HG03558 (cell line): ENCODE measurements around the gene ASMTL.
"Not testable (repeated sequence)": the region's sequence is repeated elsewhere in the genome, so short reads cannot be mapped to it uniquely, and the experiment has no call there.

Experiments used
- ATAC-seq: cut with Tn5 transposase; IDR thresholded peaks from one replicate; pipeline ENCODE4 v1.9.1; 2021; ENCODE audit warnings: moderate number of reproducible peaks; ENCODE audit not compliant: unreplicated experiment; ENCODE audit errors: extremely low read depth

The ASMTL gene

DNA sequence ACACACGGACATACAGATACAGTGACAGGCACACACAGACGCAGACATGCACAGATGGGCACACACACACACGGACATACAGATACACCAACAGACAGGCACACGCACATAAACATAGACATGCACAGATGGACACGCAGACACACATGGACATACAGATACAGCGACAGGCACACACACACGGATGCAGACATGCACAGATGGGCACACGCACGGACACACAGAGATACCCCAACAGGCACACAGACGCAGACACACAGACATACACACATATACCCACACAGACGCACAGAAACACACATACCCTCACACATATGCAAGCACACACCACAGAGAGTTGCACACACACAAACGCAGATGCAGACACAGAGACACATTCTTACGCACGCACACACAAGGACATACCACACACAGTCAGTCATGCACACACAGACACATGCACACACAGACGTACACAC lies 36.4 kb downstream of the ASMTL start:
- ATAC-seq: no peak

DNA sequence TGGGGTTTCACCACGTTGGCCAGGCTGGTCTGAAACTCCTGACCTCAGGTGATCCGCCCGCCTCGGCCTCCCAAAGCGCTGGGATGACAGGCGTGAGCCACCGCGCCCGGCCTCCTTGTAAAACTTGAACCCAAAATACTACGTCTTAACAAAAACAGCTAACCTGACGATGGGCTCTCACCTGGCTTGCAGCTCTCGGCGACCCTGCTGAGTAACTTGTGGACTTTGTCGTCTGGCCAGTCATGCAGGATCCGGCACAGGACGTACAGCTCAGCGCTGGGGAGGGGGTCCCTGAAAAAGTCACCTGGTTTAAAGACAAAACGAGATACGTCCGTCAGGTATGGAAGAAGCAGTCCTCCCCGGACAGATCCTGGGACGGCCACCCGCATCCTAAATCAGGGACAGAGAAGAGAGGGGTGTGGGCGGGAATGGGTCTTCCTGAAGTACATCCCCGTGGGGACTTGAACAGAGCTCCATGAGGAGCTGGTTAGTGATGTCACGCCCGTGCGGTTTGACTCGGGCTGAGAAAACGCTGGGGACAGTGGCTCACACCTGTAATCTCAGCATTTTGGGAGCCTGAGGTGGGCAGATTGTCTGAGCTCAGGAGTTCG lies 40.1 kb downstream of the ASMTL start:
- no peak for ATAC-seq

DNA sequence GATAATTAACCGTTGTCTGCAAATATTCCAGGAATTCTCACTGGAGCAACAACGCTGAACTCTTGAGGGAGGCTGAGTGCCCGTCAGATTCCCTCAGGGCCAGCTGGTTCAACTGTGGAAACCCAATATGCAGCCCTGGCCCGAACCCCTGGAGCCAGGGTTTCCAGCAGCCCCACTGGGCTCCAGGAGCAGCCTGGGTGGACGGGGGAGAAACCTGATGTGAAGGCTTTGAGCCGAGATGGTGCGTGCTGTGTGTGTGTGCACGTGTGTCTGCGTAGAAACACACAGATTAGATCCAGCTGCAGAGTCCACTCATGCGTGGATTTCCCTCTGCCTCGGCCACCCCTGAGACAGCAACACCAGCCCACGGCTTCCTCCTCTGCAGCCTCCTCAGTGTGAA lies 41.4 kb downstream of the ASMTL start:
- ATAC-seq: no peak

DNA sequence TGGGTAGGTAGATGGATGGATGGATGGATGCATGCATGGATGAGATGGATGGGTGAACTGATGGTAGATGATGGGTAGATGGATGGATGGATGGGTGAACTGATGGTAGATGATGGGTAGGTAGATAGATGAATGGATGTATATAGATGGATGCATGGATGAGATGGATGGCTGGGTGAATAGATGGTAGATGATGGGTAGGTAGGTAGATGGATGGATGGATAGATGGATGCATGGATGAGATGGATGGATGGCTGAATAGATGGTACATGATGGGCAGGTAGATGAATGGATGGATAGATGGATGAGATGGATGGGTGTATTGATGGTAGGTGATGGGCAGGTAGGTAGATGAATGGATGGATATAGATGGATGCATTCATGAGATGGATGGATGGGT lies 45.7 kb downstream of the ASMTL start:
- ATAC-seq: no peak

DNA sequence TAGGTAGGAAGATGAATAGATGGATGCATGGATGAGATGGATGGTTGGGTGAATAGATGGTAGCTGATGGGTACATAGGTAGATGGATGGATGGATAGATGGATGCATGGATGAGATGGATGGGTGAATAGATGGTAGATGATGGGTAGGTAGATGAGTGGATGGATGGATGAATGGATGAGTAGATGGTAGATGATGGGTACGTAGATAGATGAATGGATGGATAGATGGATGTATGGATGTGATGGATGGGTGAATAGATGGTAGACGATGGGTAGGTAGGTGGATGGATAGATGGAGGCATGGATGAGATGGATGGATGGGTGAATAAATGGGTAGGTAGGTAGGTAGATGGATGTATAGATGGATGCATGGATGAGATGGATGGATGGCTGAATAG lies 46.9 kb downstream of the ASMTL start:
- ATAC-seq: not testable (repeated sequence)

DNA sequence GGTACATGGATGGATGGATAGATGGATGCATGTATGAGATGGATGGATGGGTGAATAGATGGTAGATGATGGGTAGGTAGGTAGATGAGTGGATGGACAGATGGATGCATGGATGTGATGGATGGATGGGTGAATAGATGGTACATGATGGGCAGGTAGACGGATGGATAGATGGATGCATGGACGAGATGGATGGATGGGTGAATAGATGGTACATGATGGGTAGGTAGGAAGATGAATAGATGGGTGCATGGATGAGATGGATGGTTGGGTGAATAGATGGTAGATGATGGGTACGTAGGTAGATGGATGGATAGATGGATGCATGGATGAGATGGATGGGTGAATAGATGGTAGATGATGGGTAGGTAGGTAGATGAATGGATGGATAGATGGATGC lies 48.8 kb downstream of the ASMTL start:
- ATAC-seq: not testable (repeated sequence)

DNA sequence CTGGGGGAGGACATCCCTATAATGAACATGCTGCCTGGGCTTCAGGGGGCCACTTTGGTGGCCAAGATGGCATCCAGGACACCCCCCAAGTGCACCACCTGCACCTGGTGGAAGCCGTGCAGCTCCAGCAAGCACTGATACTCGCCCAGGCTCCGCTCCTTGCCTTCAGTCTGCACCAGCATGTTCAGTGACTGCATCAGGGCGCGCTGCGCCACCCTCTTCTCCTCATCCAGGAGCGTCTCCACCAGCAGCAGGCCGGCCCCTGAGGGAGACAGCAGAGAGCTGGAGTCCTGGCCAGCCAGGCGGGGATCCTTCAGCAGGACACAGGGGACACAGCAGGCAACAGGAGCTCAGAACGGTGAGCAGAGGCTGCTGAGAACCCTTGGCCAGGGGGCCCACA lies 49.5 kb downstream of the ASMTL start:
- ATAC-seq: no peak

DNA sequence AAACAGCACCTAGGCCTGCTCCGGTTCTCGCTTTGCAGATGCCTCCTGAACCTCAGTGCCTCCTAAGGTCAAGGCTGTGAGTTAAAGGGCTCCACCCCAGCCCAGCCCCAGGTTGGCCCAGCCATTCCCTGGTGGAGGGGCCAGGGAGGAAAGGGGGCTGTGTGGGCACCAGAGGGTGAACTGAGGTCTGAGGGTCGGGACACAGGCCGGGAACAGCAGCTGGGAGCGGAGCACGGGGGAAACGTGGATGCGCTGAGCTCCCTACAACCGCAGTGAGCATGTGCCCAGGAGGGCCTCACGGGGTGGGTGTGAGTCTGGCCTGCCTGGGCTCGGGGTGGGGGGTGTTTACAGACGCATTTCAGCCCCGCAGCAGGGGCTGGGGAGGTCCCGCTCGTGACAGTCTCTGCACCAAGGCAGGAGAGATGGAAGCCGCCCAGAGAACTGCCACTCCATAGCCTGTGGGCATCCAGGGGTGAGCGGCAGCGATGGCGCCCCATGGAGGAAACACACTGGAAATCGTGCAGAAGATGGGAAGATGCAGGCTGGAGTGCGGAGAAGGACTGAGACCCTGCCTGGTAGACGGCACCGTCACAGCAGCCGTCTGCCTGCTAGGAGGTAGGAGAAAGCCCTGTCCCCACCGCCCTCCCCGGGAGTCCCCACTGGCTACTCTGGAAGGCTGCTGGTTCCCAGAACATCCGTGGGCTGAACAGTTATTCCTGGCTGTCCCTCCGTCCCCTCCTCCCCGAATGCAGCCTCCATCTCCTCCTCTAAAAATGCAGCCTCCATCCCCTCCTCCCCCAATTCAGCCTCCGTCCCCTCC lies 50.9 kb downstream of the ASMTL start:
- no peak for ATAC-seq

DNA sequence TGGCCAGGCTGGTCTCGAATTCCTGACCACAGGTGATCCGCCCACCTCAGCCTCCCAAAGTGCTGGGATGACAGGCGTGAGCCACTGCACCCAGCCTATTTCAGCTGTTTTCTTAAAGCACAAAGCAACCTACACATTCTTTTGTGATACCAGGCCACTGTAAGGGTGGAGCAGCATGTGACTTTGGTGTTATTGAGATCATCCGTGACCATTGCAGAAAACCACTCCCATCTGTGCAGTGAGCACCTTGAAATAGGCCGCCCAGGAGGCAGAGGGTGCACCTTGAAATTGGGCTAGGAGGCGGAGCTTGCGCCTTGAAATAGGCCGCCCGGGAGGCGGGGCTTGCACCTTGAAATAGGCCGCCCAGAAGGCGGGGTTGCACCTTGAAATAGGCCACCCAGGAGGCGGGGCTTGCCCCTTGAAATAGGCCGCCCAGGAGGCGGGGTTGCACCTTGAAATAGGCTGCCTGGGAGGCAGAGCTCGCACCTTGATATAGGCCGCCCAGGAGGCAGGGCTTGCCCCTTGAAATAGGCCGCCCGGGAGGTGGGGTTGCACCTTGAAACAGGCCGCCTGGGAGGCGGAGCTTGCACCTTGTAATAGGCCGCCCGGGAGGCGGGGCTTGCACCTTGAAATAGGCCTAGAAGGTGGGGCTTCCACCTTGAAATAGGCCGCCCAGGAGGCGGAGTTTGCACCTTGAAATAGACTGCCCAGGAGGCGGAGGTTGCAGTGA lies 51.8 kb downstream of the ASMTL start:
- no peak for ATAC-seq

DNA sequence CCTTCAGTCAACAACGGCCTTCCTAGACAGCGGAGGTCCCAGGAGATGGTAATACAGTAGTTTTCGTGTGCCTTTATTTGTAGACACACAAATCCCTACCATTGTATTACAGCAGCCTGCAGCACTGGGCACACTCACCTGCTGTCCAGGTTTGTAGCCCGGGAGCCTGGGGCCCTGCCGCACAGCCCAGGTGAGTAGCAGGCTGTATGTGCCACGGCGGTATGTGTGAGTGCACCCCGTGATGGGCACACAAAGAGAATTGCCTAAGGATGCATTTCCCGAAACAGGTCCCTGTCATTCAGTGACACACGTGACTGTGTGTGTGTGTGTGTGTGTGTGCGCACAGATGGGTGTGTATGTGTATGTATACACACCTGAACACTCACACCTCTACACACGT lies 52.7 kb downstream of the ASMTL start:
- ATAC-seq: no peak

DNA sequence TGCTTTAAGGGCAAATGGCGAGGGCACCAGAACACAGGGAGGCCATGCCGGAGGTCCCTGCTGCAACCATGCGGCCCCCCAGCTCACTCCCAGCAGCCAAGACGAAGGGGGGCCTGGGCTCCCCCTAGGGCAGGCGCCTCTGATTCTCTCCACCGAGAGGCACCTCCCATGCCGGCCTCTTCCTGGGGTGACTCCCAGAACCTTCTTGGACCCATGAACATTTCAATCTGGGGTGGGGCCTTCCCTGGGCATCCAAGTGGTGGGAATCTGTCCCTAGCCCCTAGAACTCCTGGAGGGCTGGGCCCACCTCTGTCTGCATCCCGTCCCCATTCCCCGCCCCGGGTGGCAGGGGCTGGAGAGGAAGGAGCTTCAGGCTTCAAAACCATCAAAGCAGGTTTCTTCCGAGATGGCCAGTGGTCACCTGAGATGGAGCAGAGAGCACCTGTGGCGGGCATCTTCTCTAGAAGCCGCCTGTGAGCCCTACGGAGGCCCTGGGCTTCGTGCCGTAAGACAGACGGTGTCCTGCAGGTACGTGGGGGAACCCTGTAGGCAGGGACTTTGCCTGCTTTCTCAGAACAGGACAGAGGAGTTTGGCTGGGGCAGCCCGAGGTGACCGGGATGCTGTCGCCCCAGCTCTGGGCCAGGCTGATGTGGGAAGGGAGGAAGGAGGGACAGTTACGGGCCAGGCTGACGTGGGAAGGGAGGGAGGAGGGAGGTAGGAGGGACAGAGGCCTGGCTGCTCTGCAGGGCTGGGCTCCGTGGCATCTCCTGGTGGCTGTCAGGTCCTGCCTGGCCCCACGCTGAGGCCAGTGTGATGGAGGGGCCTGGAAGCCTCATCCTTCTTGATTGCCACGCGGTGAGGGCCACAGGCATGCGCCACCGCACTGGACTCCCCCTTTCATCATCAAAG lies 54.0 kb downstream of the ASMTL start:
- ATAC-seq: no peak

DNA sequence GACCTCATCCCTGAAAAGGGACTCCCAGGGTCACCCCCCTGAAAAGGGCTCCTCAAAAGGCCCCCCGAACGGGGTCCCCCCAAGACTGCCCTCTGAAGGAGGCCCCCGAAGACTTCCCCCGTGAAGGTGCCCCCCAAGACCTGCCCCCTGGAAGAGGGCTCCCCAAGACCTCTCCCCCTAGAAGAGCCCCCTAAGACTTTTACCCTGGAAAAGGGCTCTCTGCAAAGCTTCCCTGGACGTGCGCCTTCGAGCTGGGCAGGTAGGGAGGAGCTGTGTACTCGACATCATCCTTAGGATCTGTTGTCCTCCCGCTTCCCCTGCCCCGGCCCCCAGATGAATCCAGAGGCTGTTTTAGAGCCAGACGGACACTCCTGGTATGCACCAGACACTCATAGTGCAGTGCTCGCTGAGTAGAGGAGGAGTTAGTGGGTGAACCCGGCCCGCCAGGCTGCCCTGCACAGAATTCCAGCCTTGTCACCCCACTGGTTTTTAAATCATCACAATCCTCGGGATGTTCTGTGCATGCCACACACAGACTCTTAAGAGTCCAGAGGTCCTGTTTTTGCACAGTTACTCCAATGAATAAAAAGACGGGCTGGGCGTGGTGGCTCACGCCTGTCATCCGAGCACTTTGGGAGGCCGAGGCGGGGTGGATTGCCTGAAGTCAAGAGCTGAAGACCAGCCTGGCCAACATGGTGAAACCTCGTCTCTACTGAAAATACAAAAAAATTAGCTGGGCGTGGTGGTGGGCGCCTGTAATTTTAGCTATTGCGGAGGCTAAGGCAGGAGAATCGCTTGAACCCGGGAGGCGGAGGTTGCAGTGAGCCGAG lies 55.1 kb downstream of the ASMTL start:
- no peak for ATAC-seq

DNA sequence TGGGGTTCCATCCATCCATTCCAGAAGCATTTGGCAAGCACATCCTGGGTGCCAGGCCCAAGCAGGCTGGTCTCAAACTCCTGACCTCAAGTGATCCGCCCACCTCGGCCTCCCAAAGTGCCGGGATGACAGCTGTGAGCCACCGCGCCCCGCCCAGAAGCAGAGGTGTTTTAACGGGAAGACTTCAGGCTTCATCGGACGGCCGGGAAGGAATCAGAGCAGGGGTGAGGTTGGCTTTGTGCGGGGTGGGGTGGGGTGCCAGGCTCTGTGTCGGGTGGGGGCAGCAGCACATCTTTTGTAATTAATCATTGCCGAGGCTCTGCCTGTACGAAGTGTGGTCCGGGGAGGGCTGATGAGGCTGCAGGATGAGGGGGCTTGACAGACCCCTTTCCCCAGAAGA lies 55.7 kb downstream of the ASMTL start:
- no peak for ATAC-seq

DNA sequence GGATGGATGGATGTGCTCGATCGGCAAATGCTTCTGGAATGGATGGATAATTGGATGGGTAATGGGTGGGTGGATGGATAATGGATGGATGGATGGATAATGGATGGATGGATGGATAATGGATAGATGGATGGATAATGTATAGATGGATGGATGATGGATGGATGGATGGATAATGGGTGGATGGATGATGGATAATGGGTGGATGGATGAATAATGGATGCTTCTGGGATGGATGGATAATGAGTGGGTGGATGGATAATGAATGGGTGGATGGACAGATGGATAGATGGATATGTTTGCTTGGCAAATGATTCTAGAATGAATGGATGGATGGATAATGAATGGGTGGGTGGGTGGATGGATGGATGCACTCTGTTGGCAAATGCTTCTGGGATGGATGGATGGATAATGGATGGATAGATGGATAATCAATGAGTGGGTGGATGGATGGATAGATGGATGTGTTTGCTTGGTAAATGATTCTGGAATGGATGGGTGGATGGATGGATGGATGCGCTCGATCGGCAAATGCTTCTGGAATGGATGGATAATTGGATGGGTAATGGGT lies 57.0 kb downstream of the ASMTL start:
- ATAC-seq: no peak

DNA sequence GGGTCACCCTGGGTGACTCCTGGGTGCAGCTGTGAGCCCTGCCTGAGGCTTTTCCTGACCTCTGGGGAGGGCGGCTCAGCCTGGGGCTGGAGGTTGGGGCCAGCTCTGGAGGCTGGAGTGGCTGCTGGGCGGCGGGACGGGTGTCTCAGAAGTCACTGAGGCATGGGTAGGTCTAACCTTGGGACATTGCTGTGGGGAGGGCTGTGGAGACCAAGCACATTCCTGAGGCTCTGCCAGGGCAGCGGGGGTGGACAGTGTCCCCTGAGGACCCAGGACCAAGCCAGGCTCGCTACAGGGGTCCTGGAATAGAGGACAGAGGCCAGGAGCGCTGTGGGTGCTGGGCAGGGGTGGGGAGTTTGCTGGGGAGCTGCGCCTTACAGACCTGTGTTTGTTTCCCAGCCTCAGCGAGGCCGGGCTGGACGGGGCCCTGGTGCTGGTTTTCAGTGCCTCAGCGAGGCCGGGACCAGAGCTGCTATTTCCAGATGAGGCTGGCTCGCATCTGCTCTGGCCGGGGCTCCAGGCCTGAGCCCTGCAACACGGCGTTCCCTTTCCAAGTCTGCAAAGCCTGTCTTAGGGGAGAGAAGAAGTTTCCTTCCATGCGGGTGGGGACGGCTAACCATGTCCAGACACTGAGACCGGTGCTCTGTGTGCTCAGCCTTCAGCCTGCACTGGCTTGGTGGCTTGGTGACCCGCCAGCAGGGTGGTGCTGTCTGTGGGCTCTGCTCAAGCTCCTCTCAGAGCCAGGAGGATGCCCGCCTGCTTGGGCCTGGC lies 57.8 kb downstream of the ASMTL start:
- ATAC-seq: no peak

DNA sequence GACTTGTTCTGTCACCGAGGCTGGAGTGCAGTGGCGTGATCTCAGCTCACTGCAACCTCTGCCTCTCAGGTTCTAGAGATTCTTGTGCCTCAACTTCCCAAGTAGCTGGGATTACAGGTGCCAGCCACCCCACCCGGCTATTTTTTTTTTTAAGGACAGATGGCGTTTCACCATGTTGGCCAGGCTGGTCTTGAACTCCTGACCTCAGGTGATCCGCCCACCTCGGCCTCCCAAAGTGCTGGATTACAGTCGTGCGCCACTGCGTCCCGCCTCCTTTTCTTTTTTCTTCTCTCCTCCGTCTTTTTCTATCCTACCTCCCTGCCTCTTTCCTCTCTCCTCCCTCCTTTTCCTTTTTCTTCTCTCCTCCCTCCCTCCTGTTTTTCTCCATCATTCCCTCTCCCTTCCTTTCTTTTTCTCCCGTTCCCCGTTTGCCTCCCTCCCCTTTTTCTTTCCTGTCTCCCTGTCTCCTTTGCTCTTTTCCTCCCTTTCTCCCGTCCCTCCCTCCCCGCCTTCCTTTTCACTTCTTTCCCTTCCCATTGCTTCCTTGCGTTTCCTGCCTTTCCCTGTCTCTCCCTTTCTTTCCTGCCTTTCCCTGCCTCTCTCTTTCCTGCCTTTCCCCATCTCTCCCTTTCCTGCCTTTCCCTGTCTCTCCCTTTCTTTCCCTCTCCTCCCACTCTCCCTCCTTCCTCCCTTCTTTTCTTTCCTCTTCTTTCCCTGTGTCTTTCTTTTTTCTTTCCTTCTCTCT lies 58.7 kb downstream of the ASMTL start:
- no peak for ATAC-seq

DNA sequence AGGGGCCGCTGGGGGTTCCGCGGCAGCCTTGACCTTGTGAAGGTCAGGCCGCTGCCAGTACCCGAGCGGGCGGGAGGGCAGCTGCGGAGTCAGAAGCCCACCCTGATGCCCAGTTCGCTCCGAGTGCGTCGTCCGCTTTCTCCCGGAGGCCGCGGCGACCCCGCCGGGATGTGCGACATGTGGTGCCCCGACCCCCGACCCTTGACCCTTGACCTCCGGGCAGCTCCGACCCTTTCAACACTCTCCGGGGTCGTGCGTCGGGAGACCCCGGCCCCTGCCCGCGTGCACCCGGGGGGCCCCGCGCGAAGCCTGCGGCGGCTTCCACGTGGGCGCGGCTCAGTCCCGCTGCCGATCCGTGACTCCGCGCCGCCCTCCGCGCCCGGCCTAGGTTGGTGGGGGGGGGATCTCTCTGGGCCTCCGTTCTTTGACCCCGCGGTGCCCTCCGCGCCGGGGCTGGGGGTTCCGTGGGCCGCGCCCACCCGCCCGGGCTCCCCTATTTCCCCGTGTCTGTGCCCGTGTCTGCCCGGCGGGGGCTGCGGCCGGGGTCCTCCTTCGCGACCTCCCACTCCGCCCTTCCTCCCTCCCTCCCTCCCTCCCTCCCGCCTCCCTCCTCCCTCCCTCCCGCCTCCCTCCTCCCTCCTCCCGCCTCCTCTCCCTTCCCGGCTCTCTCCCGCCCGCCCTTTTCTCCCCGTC lies 60.2 kb downstream of the ASMTL start:
- ATAC-seq: peak; percentile 11
